ENCODE results near the gene PDE1C.

- TF ChIP-seq CTCF (IDR thresholded peaks at IDR 0.05): no peak
- no peak for TF ChIP-seq EZH2phosphoT487 (IDR thresholded peaks at IDR 0.05; ENCODE audit: borderline replicate concordance, low read depth)
- no peak for TF ChIP-seq NFIC (IDR thresholded peaks at IDR 0.05; ENCODE audit: borderline replicate concordance)
- no peak for TF ChIP-seq RFX5 (IDR thresholded peaks at IDR 0.05; ENCODE audit: low read length)
- no peak for TF ChIP-seq PBX3 (IDR thresholded peaks at IDR 0.05)
- TF ChIP-seq POLR2AphosphoS5 (IDR thresholded peaks at IDR 0.05; ENCODE audit: low read depth, low read length): no peak
Measured at GRCh38 chr7:31917256-31917655, 153.0 kb downstream of the PDE1C start.

All from SK-N-SH (cell line).